Endothelial cell of umbilical vein (primary cell): ENCODE results near the gene LRP1B. TPM values are rescaled to one million over a fixed set of nuclear protein-coding genes. Genes with fewer than 3 reads are reported as not detected.

ENCODE experiments used
- BruUV-seq: library from RNA; stranded (reverse); fragments of 400-500 nt; replicated peaks from 2 replicates; lab custom pipeline; 2021; lab: Mats Ljungman, UMichigan
- CTCF ChIA-PET: fragments of 300-600, 350-600 bp; sonication (Branson Sonifier 250); formaldehyde crosslinking; loops from one replicate; lab custom pipeline; 2021; ENCODE audit warnings: antibody characterized with exemption, inconsistent platforms; lab: Charles Lee
- POLR2A ChIA-PET: fragments of 300-600, 350-600 bp; sonication (Branson Sonifier 250); formaldehyde crosslinking; loops from one replicate; lab custom pipeline; 2021; ENCODE audit warnings: antibody characterized with exemption, inconsistent platforms; lab: Charles Lee
- DNase-seq: peaks from one replicate; pipeline ENCODE4 v3.0.0-alpha.2; 2011; ENCODE audit warnings: low read depth, low spot score
- FAIRE-seq: peaks from 2 replicates; lab custom pipeline; 2011; peaks lifted over from hg19 to GRCh38; lab: Jason Lieb, UNC
- H2AFZ ChIP-seq: 2 replicates; pipeline ENCODE4 v1.6.0; 2012; ENCODE audit warnings: low read depth, low read length, control low read depth, inconsistent platforms
- H3K27ac ChIP-seq: 2 replicates; pipeline ENCODE4 v1.5.1; 2011; ENCODE audit warnings: low read depth, mild to moderate bottlenecking, control low read depth, low read length, moderate library complexity; ENCODE audit not compliant: insufficient read depth
- H3K27me3 ChIP-seq, 2 experiments: 2 replicates each; pipeline versions ENCODE4 v1.6.0 to v1.6.1; 2011; ENCODE audit warnings: low read length in 2 of 2, mixed read lengths in 1 of 2; ENCODE audit not compliant: control insufficient read depth in 2 of 2, insufficient read depth in 2 of 2
- H3K36me3 ChIP-seq, 2 experiments: 2 replicates in 1 of 2; 3 replicates in 1 of 2; pipeline ENCODE4 v1.5.1; 2011; ENCODE audit warnings: low read length in 2 of 2, mild to moderate bottlenecking in 1 of 2, moderate library complexity in 1 of 2; ENCODE audit not compliant: control insufficient read depth in 2 of 2, insufficient read depth in 2 of 2; ENCODE audit errors: extremely low read depth in 1 of 2
- H3K4me1 ChIP-seq: 3 replicates; pipeline ENCODE4 v1.5.1; 2011; ENCODE audit warnings: mild to moderate bottlenecking, low read length; ENCODE audit not compliant: control insufficient read depth, insufficient read depth; ENCODE audit errors: extremely low read depth
- H3K4me2 ChIP-seq: 2 replicates; pipeline ENCODE4 v1.6.1; 2011; ENCODE audit warnings: low read length, control low read depth, mixed read lengths; ENCODE audit not compliant: insufficient read depth
- H3K4me3 ChIP-seq, 3 experiments: fragments of 200-600 bp in 1 of 3; sonication (generic), shearing (Covaris generic) in 1 of 3; replicated peaks in 1 of 3; 2 replicates each; pipeline ENCODE4 v1.5.1; 2011 to 2016; ENCODE audit warnings: control low read depth in 3 of 3, low read length in 3 of 3, mild to moderate bottlenecking in 2 of 3, inconsistent platforms in 1 of 3, low read depth in 1 of 3, moderate library complexity in 1 of 3; ENCODE audit not compliant: insufficient read depth in 1 of 3
- H3K79me2 ChIP-seq: 2 replicates; pipeline ENCODE4 v1.6.0; 2012; ENCODE audit warnings: low read length, inconsistent platforms; ENCODE audit not compliant: control insufficient read depth, insufficient read depth
- H3K9ac ChIP-seq: replicated peaks from 2 replicates; pipeline ENCODE3; 2011; ENCODE audit warnings: low read length, control low read depth; ENCODE audit not compliant: insufficient read depth; ENCODE audit errors: extremely low read depth
- H3K9me1 ChIP-seq: replicated peaks from 3 replicates; pipeline ENCODE4 v1.6.0; 2011; ENCODE audit warnings: mild to moderate bottlenecking, low read length; ENCODE audit not compliant: control insufficient read depth, insufficient read depth; ENCODE audit errors: extremely low read depth
- H3K9me3 ChIP-seq: replicated peaks from 2 replicates; pipeline ENCODE4 v1.5.1; 2012; ENCODE audit warnings: low read length, inconsistent platforms; ENCODE audit not compliant: control insufficient read depth, insufficient read depth
- H4K20me1 ChIP-seq: replicated peaks from 2 replicates; pipeline ENCODE3; 2011; ENCODE audit warnings: mild to moderate bottlenecking, low read length; ENCODE audit not compliant: control insufficient read depth, insufficient read depth; ENCODE audit errors: extremely low read depth
- EZH2 ChIP-seq: IDR thresholded peaks from 2 replicates; pipeline ENCODE4 v1.6.1; 2012; ENCODE audit warnings: borderline replicate concordance, low read depth, mild to moderate bottlenecking, moderate library complexity, low read length, inconsistent platforms; ENCODE audit not compliant: severe bottlenecking
- FOS ChIP-seq: IDR thresholded peaks from 2 replicates; pipeline ENCODE4 v1.6.1; 2011; ENCODE audit warnings: mild to moderate bottlenecking, low read length, moderate library complexity, borderline replicate concordance; ENCODE audit not compliant: insufficient read depth
- GATA2 ChIP-seq: IDR thresholded peaks from 2 replicates; pipeline ENCODE4 v1.7.0; 2011; ENCODE audit warnings: low read depth, mild to moderate bottlenecking, moderate library complexity, mixed read lengths, low read length; ENCODE audit not compliant: insufficient read length, insufficient read depth
- JUN ChIP-seq: IDR thresholded peaks from 2 replicates; pipeline ENCODE4 v1.6.1; 2011; ENCODE audit warnings: borderline replicate concordance, low read depth; ENCODE audit not compliant: insufficient read length, insufficient read depth
- MAX ChIP-seq: IDR thresholded peaks from 2 replicates; pipeline ENCODE4 v1.6.1; 2011; ENCODE audit not compliant: insufficient read depth, insufficient read length
- MYC ChIP-seq: IDR thresholded peaks from one replicate; pipeline ENCODE4 v1.6.1; 2011; ENCODE audit warnings: mild to moderate bottlenecking, low read depth, low read length
- POLR2A ChIP-seq: IDR thresholded peaks from 2 replicates; pipeline ENCODE4 v1.6.1; 2012; ENCODE audit warnings: low read depth, mild to moderate bottlenecking, control low read depth, low read length
- POLR2AphosphoS5 ChIP-seq: IDR thresholded peaks from 2 replicates; pipeline ENCODE4 v1.6.1; 2012; ENCODE audit warnings: low read depth, mild to moderate bottlenecking, control low read depth, low read length, moderate library complexity; ENCODE audit not compliant: insufficient read depth
- dilution Hi-C: fragments of 300-500 bp; cut with MboI; formaldehyde crosslinking; loops from one replicate; pipeline ENCODE4 v1.15.0; 2019; ENCODE audit warnings: low sequenced_read_pairs; ENCODE audit not compliant: extremely low pct_ligation_motif_present
- intact Hi-C: fragments of 100-400 bp; cut with micrococcal nuclease; formaldehyde crosslinking; loops from one replicate; pipeline ENCODE4 v1.10.0; 2022
- polyA plus RNA-seq, 4 experiments: library from polyadenylated mRNA; depleted of rRNA in 3 of 4; stranded (reverse) in 3 of 4; unstranded in 1 of 4; fragments of >200 nt; gene quantifications; 2 replicates each; pipeline versions ENCODE4 v1.2.1 to v1.2.3, GENCODE V29; 2011 to 2012; ENCODE audit warnings: missing spikeins in 1 of 4
- total RNA-seq: library from RNA; stranded (reverse); gene quantifications from 2 replicates; pipeline ENCODE4 v1.2.3, GENCODE V29; 2021
- TF ChIP-seq, protein P1 (sequence below), 2 donors: IDR thresholded peaks; 1 replicate in 1 of 2; 2 replicates in 1 of 2; pipeline ENCODE4 v1.5.1; 2011; ENCODE audit warnings: low read length in 2 of 2, mild to moderate bottlenecking in 2 of 2, moderate library complexity in 2 of 2, control low read depth in 1 of 2, inconsistent platforms in 1 of 2, low read depth in 1 of 2; ENCODE audit not compliant: insufficient read depth in 1 of 2; ENCODE audit errors: extremely low read depth in 1 of 2

Gene LRP1B
- total and polyA plus RNA-seq, 2 donors (not counting 3 experiments of a cell fraction or from before 2014, with no cell fraction given) = 0.03 to 0.07 TPM

DNA sequence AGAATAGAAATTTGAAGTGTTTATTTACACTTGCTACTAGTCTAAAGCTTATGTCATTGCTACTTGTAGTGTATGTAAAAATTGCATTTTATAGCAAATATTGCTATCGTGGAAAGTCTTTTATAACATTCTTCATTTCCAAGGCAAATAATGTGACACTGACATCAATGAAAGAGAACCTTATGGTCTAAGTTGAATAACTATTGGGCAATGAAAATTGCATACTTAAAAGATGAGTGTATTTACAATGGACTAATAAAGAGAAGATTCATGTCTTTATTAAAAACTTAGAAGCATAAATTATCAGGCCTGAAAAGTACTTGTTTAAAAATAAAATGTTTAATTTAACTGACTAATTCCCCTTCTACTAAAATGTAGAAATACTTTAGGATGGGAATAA, 82.2 kb downstream of the LRP1B start:
- no peaks in the 10 kb centered on the region for H3K36me3 ChIP-seq
- no peaks in the 10 kb centered on the region for H4K20me1 ChIP-seq
- FAIRE-seq (no peak), DNase-seq (no peak)
- no peak for TF ChIP-seq JUN
- TF ChIP-seq EZH2 = no peak
- no peak for TF ChIP-seq POLR2A
- no peak for TF ChIP-seq GATA2
- no peak for TF ChIP-seq MAX
- TF ChIP-seq POLR2AphosphoS5 = no peak
- no peak for TF ChIP-seq FOS
- TF ChIP-seq MYC = no peak
- TF ChIP-seq, protein P1, sequence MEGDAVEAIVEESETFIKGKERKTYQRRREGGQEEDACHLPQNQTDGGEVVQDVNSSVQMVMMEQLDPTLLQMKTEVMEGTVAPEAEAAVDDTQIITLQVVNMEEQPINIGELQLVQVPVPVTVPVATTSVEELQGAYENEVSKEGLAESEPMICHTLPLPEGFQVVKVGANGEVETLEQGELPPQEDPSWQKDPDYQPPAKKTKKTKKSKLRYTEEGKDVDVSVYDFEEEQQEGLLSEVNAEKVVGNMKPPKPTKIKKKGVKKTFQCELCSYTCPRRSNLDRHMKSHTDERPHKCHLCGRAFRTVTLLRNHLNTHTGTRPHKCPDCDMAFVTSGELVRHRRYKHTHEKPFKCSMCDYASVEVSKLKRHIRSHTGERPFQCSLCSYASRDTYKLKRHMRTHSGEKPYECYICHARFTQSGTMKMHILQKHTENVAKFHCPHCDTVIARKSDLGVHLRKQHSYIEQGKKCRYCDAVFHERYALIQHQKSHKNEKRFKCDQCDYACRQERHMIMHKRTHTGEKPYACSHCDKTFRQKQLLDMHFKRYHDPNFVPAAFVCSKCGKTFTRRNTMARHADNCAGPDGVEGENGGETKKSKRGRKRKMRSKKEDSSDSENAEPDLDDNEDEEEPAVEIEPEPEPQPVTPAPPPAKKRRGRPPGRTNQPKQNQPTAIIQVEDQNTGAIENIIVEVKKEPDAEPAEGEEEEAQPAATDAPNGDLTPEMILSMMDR (IDR thresholded peaks at IDR 0.05; ENCODE audit: extremely low read depth in 1 of 2, insufficient read depth in 1 of 2, low read depth in 1 of 2, low read length in 2 of 2) = no peak
- no peak overlapping the region for H3K27ac ChIP-seq
- ChIA-PET CTCF (no interaction called here), POLR2A (no interaction called here)
- no peaks in the 10 kb centered on the region for H3K9me1 ChIP-seq
- no peaks in the 10 kb centered on the region for H3K4me1 ChIP-seq
- no peaks in the 10 kb centered on the region for H3K27me3 ChIP-seq
- H3K4me3 ChIP-seq = no peak overlapping the region
- intact Hi-C loops = no loop called here
- no TSS peak for BruUV-seq
- H3K9ac ChIP-seq = no peak overlapping the region
- no peak overlapping the region for H2AFZ ChIP-seq
- no peak overlapping the region for H3K4me2 ChIP-seq
- no peaks in the 10 kb centered on the region for H3K9me3 ChIP-seq
- no peaks in the 10 kb centered on the region for H3K79me2 ChIP-seq
- dilution Hi-C loops = no loop called here
